ENCODE measurements around the gene LRBA. TPM values are rescaled to one million over a fixed set of nuclear protein-coding genes. Genes with fewer than 3 reads are reported as not detected.
"Not testable (repeated sequence)": the region's sequence is repeated elsewhere in the genome, so short reads cannot be mapped to it uniquely, and the experiment has no call there.

LRBA gene
- polyA plus RNA-seq, 1 donor, result 52.8 TPM

- Histone ChIP-seq H3K9me3 (ENCODE audit: control insufficient read depth, low read depth, low read length) (no peaks in the 10 kb centered on the region), H3K36me3 (ENCODE audit: control insufficient read depth, insufficient read depth, low read length) (no peaks in the 10 kb centered on the region), H3K4me3 (ENCODE audit: low read length) (no peak overlapping the region), H3K27ac (ENCODE audit: low read length) (peak overlapping the region; percentile 54), H3K27me3 (ENCODE audit: control insufficient read depth, insufficient read depth, low read length) (no peaks in the 10 kb centered on the region), H3K4me1 (ENCODE audit: control insufficient read depth, insufficient read depth, low read length) (peaks cover 2% of the 10 kb centered on the region)
- DNase-seq, result peak; percentile 56 to 71
- no CpG with 5 or more reads among the region's 2 CpGs for WGBS (ENCODE audit: insufficient coverage, low lambda C conversion rate)
Observed at GRCh38 chr4:150765216-150765615, 249.9 kb downstream of the LRBA start.

- Histone ChIP-seq H3K36me3 (ENCODE audit: control insufficient read depth, insufficient read depth, low read length) (no peaks in the 10 kb centered on the region), H3K4me3 (ENCODE audit: low read length) (no peak overlapping the region), H3K27me3 (ENCODE audit: control insufficient read depth, insufficient read depth, low read length) (no peaks in the 10 kb centered on the region), H3K9me3 (ENCODE audit: control insufficient read depth, low read depth, low read length) (no peaks in the 10 kb centered on the region), H3K27ac (ENCODE audit: low read length) (no peak overlapping the region), H3K4me1 (ENCODE audit: control insufficient read depth, insufficient read depth, low read length) (no peaks in the 10 kb centered on the region)
- DNase-seq, result no peak
Observed at GRCh38 chr4:150751648-150752047, 263.4 kb downstream of the LRBA start.

GRCh38 chr4:150750824-150751223, 264.3 kb downstream of the LRBA start:
- DNase-seq, result no peak
- Histone ChIP-seq H3K9me3 (ENCODE audit: control insufficient read depth, low read depth, low read length) (no peaks in the 10 kb centered on the region), H3K4me3 (ENCODE audit: low read length) (no peak overlapping the region), H3K4me1 (ENCODE audit: control insufficient read depth, insufficient read depth, low read length) (no peaks in the 10 kb centered on the region), H3K27ac (ENCODE audit: low read length) (no peak overlapping the region), H3K27me3 (ENCODE audit: control insufficient read depth, insufficient read depth, low read length) (no peaks in the 10 kb centered on the region), H3K36me3 (ENCODE audit: control insufficient read depth, insufficient read depth, low read length) (no peaks in the 10 kb centered on the region)

GRCh38 chr4:150746156-150746555, 268.9 kb downstream of the LRBA start:
- no peak for DNase-seq
- no peaks in the 10 kb centered on the region for H3K36me3 ChIP-seq (ENCODE audit: control insufficient read depth, insufficient read depth, low read length)
- WGBS (ENCODE audit: insufficient coverage, low lambda C conversion rate), result no CpG with 5 or more reads among the region's 4 CpGs
- peaks cover 2% of the 10 kb centered on the region for H3K9me3 ChIP-seq (ENCODE audit: control insufficient read depth, low read depth, low read length)
- no peaks in the 10 kb centered on the region for H3K4me1 ChIP-seq (ENCODE audit: control insufficient read depth, insufficient read depth, low read length)
- no peak overlapping the region for H3K27ac ChIP-seq (ENCODE audit: low read length)
- H3K4me3 ChIP-seq (ENCODE audit: low read length), result no peak overlapping the region
- no peaks in the 10 kb centered on the region for H3K27me3 ChIP-seq (ENCODE audit: control insufficient read depth, insufficient read depth, low read length)

DNA sequence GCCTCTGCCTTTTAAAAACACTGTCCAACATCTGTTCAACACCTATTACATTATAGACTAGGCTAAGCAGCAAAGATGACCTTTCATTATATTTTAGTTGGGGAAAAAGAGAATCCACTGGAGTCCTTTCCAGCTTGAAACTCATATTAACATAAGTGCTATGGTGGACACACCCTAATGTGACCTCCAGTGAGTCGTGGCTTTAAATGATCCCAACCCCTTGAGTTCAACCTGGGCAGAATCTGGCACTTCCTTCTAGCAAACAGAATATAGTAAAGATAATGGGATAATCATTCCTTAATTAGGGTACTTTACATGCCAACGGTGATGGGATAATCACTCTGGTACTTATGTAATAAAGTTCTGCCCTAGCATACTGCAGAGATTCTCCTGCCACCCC, 270.5 kb downstream of the LRBA start:
- no CpG with 5 or more reads among the region's 2 CpGs for WGBS (ENCODE audit: insufficient coverage, low lambda C conversion rate)
- no peak for DNase-seq
- Histone ChIP-seq H3K4me3 (ENCODE audit: low read length) (no peak overlapping the region), H3K27ac (ENCODE audit: low read length) (no peak overlapping the region), H3K27me3 (ENCODE audit: control insufficient read depth, insufficient read depth, low read length) (no peaks in the 10 kb centered on the region), H3K4me1 (ENCODE audit: control insufficient read depth, insufficient read depth, low read length) (no peaks in the 10 kb centered on the region), H3K9me3 (ENCODE audit: control insufficient read depth, low read depth, low read length) (peaks cover 13% of the 10 kb centered on the region), H3K36me3 (ENCODE audit: control insufficient read depth, insufficient read depth, low read length) (no peaks in the 10 kb centered on the region)

DNA sequence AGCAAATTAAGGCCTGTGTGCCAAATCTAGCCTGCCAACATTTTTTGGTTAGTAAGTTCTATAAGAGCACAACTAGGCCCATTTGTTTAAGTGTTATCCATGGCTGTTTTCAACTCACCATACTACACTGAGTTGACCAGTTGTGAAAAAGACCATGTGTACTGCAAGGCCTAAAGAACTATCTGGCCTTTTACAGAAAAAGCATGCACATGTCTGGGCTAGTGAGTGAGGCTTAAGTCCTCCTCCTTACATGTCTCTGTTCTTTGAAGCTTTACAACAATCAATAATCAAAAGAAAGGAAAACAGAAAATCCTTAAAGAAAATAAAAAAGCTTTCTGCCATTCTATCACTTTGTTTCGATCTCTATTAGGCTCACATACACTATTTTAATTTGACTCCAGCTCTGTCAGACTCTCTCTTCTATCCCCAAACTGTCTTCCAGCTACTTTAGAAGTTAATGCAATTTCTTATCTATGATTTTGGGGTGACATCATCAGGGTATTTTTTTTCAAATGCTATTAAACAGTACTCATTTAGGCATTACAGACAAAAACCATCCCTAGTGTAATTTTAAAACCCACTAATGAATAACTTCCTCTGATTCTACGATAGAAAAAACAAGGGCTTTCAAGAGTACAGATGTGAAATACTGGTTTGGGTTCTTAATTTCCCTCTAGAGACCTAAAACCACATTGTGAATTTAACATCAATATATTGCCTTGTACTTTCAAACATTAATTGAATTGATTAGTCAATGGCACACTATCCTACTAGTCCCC, 271.3 kb downstream of the LRBA start:
- DNase-seq, result no peak
- no peak overlapping the region for H3K27ac ChIP-seq (ENCODE audit: low read length)
- H3K4me1 ChIP-seq (ENCODE audit: control insufficient read depth, insufficient read depth, low read length), result no peaks in the 10 kb centered on the region
- H3K36me3 ChIP-seq (ENCODE audit: control insufficient read depth, insufficient read depth, low read length), result no peaks in the 10 kb centered on the region
- H3K4me3 ChIP-seq (ENCODE audit: low read length), result no peak overlapping the region
- H3K9me3 ChIP-seq (ENCODE audit: control insufficient read depth, low read depth, low read length), result peaks cover 13% of the 10 kb centered on the region
- no peaks in the 10 kb centered on the region for H3K27me3 ChIP-seq (ENCODE audit: control insufficient read depth, insufficient read depth, low read length)
- 83% methylated on average over 1 of the region's 2 CpGs for WGBS (ENCODE audit: insufficient coverage, low lambda C conversion rate)

DNA sequence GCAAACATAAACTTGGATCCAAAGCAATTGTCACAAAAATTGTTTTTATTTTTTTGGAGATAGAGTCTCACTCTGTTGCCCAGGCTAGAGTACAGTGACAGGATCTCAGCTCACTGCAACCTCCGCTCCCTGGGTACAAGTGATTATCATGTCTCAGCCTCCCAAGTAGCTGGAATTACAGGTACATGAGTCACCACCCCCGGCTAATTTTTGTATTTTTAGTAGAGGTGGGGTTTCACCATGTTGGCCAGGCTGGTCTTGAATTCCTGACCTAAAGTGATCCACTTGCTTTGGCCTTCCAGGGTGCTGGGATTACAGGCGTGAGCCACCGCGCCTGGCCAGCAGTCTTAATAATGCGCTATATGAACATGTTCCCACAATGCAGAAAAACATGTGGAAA, 272.2 kb downstream of the LRBA start:
- not testable (repeated sequence) for H3K36me3 ChIP-seq (ENCODE audit: control insufficient read depth, insufficient read depth, low read length); H3K27ac ChIP-seq (ENCODE audit: low read length); H3K4me3 ChIP-seq (ENCODE audit: low read length); H3K27me3 ChIP-seq (ENCODE audit: control insufficient read depth, insufficient read depth, low read length); DNase-seq; H3K4me1 ChIP-seq (ENCODE audit: control insufficient read depth, insufficient read depth, low read length)
- no CpG with 5 or more reads among the region's 6 CpGs for WGBS (ENCODE audit: insufficient coverage, low lambda C conversion rate)
- peaks cover 13% of the 10 kb centered on the region for H3K9me3 ChIP-seq (ENCODE audit: control insufficient read depth, low read depth, low read length)

- no peak overlapping the region for H3K4me3 ChIP-seq (ENCODE audit: low read length)
- no peaks in the 10 kb centered on the region for H3K4me1 ChIP-seq (ENCODE audit: control insufficient read depth, insufficient read depth, low read length)
- no peak for DNase-seq
- no peak overlapping the region for H3K27ac ChIP-seq (ENCODE audit: low read length)
- H3K27me3 ChIP-seq (ENCODE audit: control insufficient read depth, insufficient read depth, low read length), result no peaks in the 10 kb centered on the region
- peaks cover 13% of the 10 kb centered on the region for H3K9me3 ChIP-seq (ENCODE audit: control insufficient read depth, low read depth, low read length)
- WGBS (ENCODE audit: insufficient coverage, low lambda C conversion rate), result no CpG with 5 or more reads among the region's 3 CpGs
- peaks cover under 1% of the 10 kb centered on the region for H3K36me3 ChIP-seq (ENCODE audit: control insufficient read depth, insufficient read depth, low read length)
Observed at GRCh38 chr4:150739591-150739990, 275.5 kb downstream of the LRBA start.

DNA sequence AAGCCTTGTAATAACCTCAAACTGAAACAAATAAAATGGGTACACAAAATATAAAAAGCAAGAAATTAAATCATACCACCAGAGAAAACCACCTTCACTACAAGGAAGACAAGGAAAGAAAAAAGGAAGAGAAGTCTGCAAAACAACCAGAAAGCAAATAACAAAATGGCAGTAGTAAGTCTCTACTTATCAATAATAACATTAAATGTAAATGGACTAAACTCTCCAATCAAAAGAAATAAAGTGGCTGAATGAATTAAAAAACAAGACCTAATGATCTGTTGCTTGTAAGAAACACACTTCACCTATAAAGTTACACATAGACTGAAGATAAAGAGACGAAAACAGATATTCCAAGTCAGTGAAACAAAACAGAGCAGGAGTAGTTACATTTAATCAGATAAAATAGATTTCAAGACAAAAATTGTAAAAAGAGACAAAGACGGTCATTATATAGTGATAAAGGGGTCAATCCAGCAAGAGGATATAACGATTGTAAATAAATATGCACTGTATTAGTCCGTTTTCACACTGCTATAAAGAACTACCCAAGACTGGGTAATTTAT, 289.0 kb downstream of the LRBA start:
- Histone ChIP-seq H3K4me3 (ENCODE audit: low read length) (no peak overlapping the region), H3K9me3 (ENCODE audit: control insufficient read depth, low read depth, low read length) (peaks cover 8% of the 10 kb centered on the region), H3K27ac (ENCODE audit: low read length) (no peak overlapping the region), H3K4me1 (ENCODE audit: control insufficient read depth, insufficient read depth, low read length) (peaks cover 23% of the 10 kb centered on the region), H3K27me3 (ENCODE audit: control insufficient read depth, insufficient read depth, low read length) (no peaks in the 10 kb centered on the region), H3K36me3 (ENCODE audit: control insufficient read depth, insufficient read depth, low read length) (peaks cover 13% of the 10 kb centered on the region)
- DNase-seq, result no peak
- 75% methylated on average over 2 of the region's 4 CpGs for WGBS (ENCODE audit: insufficient coverage, low lambda C conversion rate)

GRCh38 chr4:150723727-150724411, 291.2 kb downstream of the LRBA start:
- WGBS (ENCODE audit: insufficient coverage, low lambda C conversion rate), result no CpG with 5 or more reads among the region's 5 CpGs
- Histone ChIP-seq H3K9me3 (ENCODE audit: control insufficient read depth, low read depth, low read length) (peaks cover 8% of the 10 kb centered on the region), H3K4me1 (ENCODE audit: control insufficient read depth, insufficient read depth, low read length) (peaks cover 23% of the 10 kb centered on the region), H3K27me3 (ENCODE audit: control insufficient read depth, insufficient read depth, low read length) (no peaks in the 10 kb centered on the region), H3K27ac (ENCODE audit: low read length) (peak overlapping the region; percentile 89), H3K36me3 (ENCODE audit: control insufficient read depth, insufficient read depth, low read length) (peaks cover 4% of the 10 kb centered on the region), H3K4me3 (ENCODE audit: low read length) (no peak overlapping the region)
- peak in 1 of 2 donors; percentile 30 for DNase-seq

Measured in large intestine (tissue), 3 donors.